ENCODE data around the gene DGAT2L6. TPM values are rescaled to one million over a fixed set of nuclear protein-coding genes. Genes with fewer than 3 reads are reported as not detected.

The DGAT2L6 gene
- total RNA-seq, 1 experiment from 2014 or later = not detected

GRCh38 chrX:70219938-70220764, 42.9 kb downstream of the DGAT2L6 start:
- no peaks in the 10 kb centered on the region for H3F3A ChIP-seq (ENCODE audit: low read length, unreplicated experiment)
- H2AFZ ChIP-seq (ENCODE audit: low read length) = peak overlapping the region; percentile 54
- POLR2A ChIA-PET (ENCODE audit: unreplicated experiment) = interaction anchor here (0.6 kb wide), 1 partner anchor 177 kb away, joined by 9 read pairs; no protein-coding TSS in a partner anchor
- H3K4me2 ChIP-seq (ENCODE audit: low read length) = peak overlapping the region; percentile 56
- no peak for TF ChIP-seq EZH2 (IDR thresholded peaks at IDR 0.05; ENCODE audit: low read length, unreplicated experiment)
- no peak for TF ChIP-seq EZH2phosphoT487 (IDR thresholded peaks at IDR 0.05; ENCODE audit: borderline replicate concordance, low read length)
- no peak; the same call in 1 of the 2 replicates for TF ChIP-seq CTCF (conservative IDR thresholded peaks at IDR 0.05; ENCODE audit: low read depth, low read length)
- H3K79me2 ChIP-seq (ENCODE audit: low read length) = no peaks in the 10 kb centered on the region
- no peaks in the 10 kb centered on the region for H3K9me2 ChIP-seq (replicated peaks; ENCODE audit: low read length)
- intact Hi-C loops (cut with micrococcal nuclease) = no loop called here
- peaks cover 16% of the 10 kb centered on the region for H3K4me1 ChIP-seq (ENCODE audit: insufficient read depth, low read length)
- DNase-seq (peak; percentile 93), ATAC-seq (peak; percentile 98)
- peak overlapping the region; percentile 90 for H3K27ac ChIP-seq (ENCODE audit: low read length)
- H3K36me3 ChIP-seq (ENCODE audit: low read depth, low read length) = no peaks in the 10 kb centered on the region
- no peaks in the 10 kb centered on the region for H4K20me1 ChIP-seq (ENCODE audit: low read length)
- TSS peak; percentile 55 for BruUV-seq (replicated peaks)
- CTCF ChIA-PET = interaction anchor here (0.6 to 0.7 kb wide), 2 partner anchors 43 to 87 kb away, joined by 3 to 6 read pairs; partner anchors contain the start of gene IGBP1
- H3K4me3 ChIP-seq (ENCODE audit: low read length) = no peak overlapping the region
- peak overlapping the region; percentile 48 for H3K9ac ChIP-seq (ENCODE audit: low read length)
- no peaks in the 10 kb centered on the region for H3K27me3 ChIP-seq (ENCODE audit: low read length)
- H3K9me3 ChIP-seq (ENCODE audit: low read length) = no peaks in the 10 kb centered on the region

DNA sequence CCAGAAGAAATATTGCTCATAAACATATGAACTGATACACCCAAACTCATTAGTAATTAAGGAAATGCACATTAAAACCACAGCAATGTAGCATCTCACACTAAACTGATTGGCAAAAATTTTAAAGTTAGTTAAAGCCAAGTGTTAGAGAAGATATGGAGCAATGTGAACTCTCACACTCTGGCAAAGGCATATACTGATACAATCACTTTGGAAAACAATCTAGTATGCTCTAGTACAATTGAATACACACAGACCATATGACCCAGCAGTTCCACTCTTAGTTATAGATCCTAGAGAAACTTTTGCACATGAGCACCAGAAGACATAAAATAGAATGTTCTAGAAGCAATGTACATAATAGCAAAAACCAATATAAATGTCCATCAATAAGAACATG, 48.8 kb downstream of the DGAT2L6 start:
- Histone ChIP-seq H3K9me3 (ENCODE audit: low read length) (no peaks in the 10 kb centered on the region), H3K36me3 (ENCODE audit: low read depth, low read length) (no peaks in the 10 kb centered on the region), H2AFZ (ENCODE audit: low read length) (no peak overlapping the region), H3K27ac (ENCODE audit: low read length) (no peak overlapping the region), H4K20me1 (ENCODE audit: low read length) (no peaks in the 10 kb centered on the region), H3K4me1 (ENCODE audit: insufficient read depth, low read length) (no peaks in the 10 kb centered on the region), H3K79me2 (ENCODE audit: low read length) (no peaks in the 10 kb centered on the region), H3K4me3 (ENCODE audit: low read length) (no peak overlapping the region), H3K4me2 (ENCODE audit: low read length) (no peak overlapping the region), H3K9ac (ENCODE audit: low read length) (no peak overlapping the region), H3K27me3 (ENCODE audit: low read length) (no peaks in the 10 kb centered on the region), H3F3A (ENCODE audit: low read length, unreplicated experiment) (no peaks in the 10 kb centered on the region), H3K9me2 (replicated peaks; ENCODE audit: low read length) (no peaks in the 10 kb centered on the region)
- no peak for DNase-seq
- intact Hi-C loops (cut with micrococcal nuclease) = no loop called here
- no peak for ATAC-seq
- no TSS peak for BruUV-seq (replicated peaks)
- no peak for TF ChIP-seq EZH2 (IDR thresholded peaks at IDR 0.05; ENCODE audit: low read length, unreplicated experiment)
- TF ChIP-seq CTCF (conservative IDR thresholded peaks at IDR 0.05; ENCODE audit: low read depth, low read length) = no peak
- no peak for TF ChIP-seq EZH2phosphoT487 (IDR thresholded peaks at IDR 0.05; ENCODE audit: borderline replicate concordance, low read length)
- CTCF ChIA-PET = no interaction called here
- POLR2A ChIA-PET (ENCODE audit: unreplicated experiment) = no interaction called here

GRCh38 chrX:70226687-70227086, 49.4 kb downstream of the DGAT2L6 start:
- intact Hi-C loops (cut with micrococcal nuclease) = no loop called here
- H4K20me1 ChIP-seq (ENCODE audit: low read length) = no peaks in the 10 kb centered on the region
- TF ChIP-seq CTCF (conservative IDR thresholded peaks at IDR 0.05; ENCODE audit: low read depth, low read length) (no peak), EZH2 (IDR thresholded peaks at IDR 0.05; ENCODE audit: low read length, unreplicated experiment) (no peak), EZH2phosphoT487 (IDR thresholded peaks at IDR 0.05; ENCODE audit: borderline replicate concordance, low read length) (no peak)
- no peaks in the 10 kb centered on the region for H3K9me3 ChIP-seq (ENCODE audit: low read length)
- no peak overlapping the region for H3K4me3 ChIP-seq (ENCODE audit: low read length)
- no peaks in the 10 kb centered on the region for H3K9me2 ChIP-seq (replicated peaks; ENCODE audit: low read length)
- H3K4me2 ChIP-seq (ENCODE audit: low read length) = no peak overlapping the region
- ATAC-seq (no peak), DNase-seq (no peak)
- no peaks in the 10 kb centered on the region; the same call in 1 of the 2 replicates for H3K4me1 ChIP-seq (ENCODE audit: insufficient read depth, low read length)
- H3K79me2 ChIP-seq (ENCODE audit: low read length) = no peaks in the 10 kb centered on the region
- H3K9ac ChIP-seq (ENCODE audit: low read length) = no peak overlapping the region
- H3K27ac ChIP-seq (ENCODE audit: low read length) = no peak overlapping the region
- BruUV-seq (replicated peaks) = no TSS peak
- no peaks in the 10 kb centered on the region for H3F3A ChIP-seq (ENCODE audit: low read length, unreplicated experiment)
- CTCF ChIA-PET = interaction anchor here (0.7 kb wide), 1 partner anchor 93 kb away, joined by 8 read pairs; the partner anchor contains the start of gene IGBP1
- H3K36me3 ChIP-seq (ENCODE audit: low read depth, low read length) = no peaks in the 10 kb centered on the region
- POLR2A ChIA-PET (ENCODE audit: unreplicated experiment) = no interaction called here
- H2AFZ ChIP-seq (ENCODE audit: low read length) = no peak overlapping the region
- no peaks in the 10 kb centered on the region for H3K27me3 ChIP-seq (ENCODE audit: low read length)

Measured in PC-3 (cell line).